Ishikawa (cell line): ENCODE data around the gene PAFAH2.

Experiments used
- CEBPB ChIP-seq: IDR thresholded peaks from 2 replicates; pipeline ENCODE4 v1.6.1; 2012
- CREB1 ChIP-seq: IDR thresholded peaks from 2 replicates; pipeline ENCODE4 v1.6.1; 2012; ENCODE audit warnings: low read depth
- EGR1 ChIP-seq: IDR thresholded peaks from 2 replicates; pipeline ENCODE4 v1.6.1; 2012
- EP300 ChIP-seq: IDR thresholded peaks from 2 replicates; pipeline ENCODE4 v1.6.1; 2012; ENCODE audit warnings: borderline replicate concordance
- FOXM1 ChIP-seq: IDR thresholded peaks from 2 replicates; pipeline ENCODE4 v1.6.1; 2012; ENCODE audit warnings: low read depth, borderline replicate concordance
- NFIC ChIP-seq: IDR thresholded peaks from 2 replicates; pipeline ENCODE4 v1.6.1; 2012
- RAD21 ChIP-seq: IDR thresholded peaks from 2 replicates; pipeline ENCODE4 v1.6.1; 2012; ENCODE audit warnings: low read depth
- TAF1 ChIP-seq: IDR thresholded peaks from 2 replicates; pipeline ENCODE4 v1.6.1; 2012; ENCODE audit warnings: low read depth, mild to moderate bottlenecking
- TCF12 ChIP-seq: IDR thresholded peaks from 2 replicates; pipeline ENCODE4 v1.6.1; 2012; ENCODE audit warnings: low read depth
- TEAD4 ChIP-seq: IDR thresholded peaks from 2 replicates; pipeline ENCODE4 v1.6.1; 2012
- YY1 ChIP-seq: IDR thresholded peaks from 2 replicates; pipeline ENCODE4 v1.6.1; 2012; ENCODE audit warnings: low read depth
- ZBTB7A ChIP-seq: IDR thresholded peaks from 2 replicates; pipeline ENCODE4 v1.6.1; 2012; ENCODE audit warnings: low read depth
- TF ChIP-seq, protein P1 (sequence below): IDR thresholded peaks from 2 replicates; pipeline ENCODE4 v1.6.1; 2012
- TF ChIP-seq, protein P2 (sequence below): IDR thresholded peaks from 2 replicates; pipeline ENCODE4 v1.6.1; 2012; ENCODE audit warnings: low read depth, mild to moderate bottlenecking
- TF ChIP-seq, protein P3 (sequence below): IDR thresholded peaks from 2 replicates; pipeline ENCODE4 v1.6.1; 2012

The PAFAH2 gene

DNA sequence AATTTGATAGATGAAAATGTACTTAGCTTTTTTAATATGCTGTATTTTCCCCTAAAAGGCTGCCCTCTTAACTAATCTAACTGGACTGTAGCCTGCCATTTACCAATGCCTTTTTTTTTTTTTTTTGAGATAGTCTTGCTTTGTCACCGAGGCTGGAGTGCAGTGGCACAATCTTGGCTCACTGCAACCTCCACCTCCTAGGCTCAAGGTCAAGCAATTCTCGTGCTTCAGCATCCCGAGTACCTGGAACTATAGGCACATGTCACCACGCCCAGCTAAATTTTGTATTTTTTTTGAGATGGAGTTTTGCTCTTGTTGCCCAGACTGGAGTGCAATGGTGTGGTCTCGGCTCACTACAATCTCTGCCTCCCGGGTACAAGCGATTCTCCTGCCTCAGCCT, 18.7 kb downstream of the PAFAH2 start:
- no peak for TF ChIP-seq YY1

DNA sequence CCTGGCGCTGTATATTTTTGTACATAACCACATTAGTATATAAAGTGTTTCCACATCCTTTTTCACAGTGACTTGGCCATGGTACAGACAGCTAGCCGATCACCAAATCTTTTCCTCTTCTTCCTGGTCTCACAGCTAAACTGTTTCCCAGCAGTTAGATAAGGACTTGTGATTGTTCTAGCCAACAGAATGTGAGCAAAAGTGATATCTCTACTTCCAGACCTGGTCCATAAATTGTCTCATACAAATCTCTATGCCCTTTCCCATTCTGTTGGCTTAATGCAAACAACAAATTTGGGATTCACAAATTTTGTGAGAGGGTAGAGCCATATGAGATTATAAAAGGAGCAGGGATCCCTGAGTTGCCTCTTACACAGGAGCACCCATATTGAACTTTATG, 19.5 kb downstream of the PAFAH2 start:
- no peak for TF ChIP-seq EGR1
- TF ChIP-seq EP300 = no peak
- TF ChIP-seq, protein P1, sequence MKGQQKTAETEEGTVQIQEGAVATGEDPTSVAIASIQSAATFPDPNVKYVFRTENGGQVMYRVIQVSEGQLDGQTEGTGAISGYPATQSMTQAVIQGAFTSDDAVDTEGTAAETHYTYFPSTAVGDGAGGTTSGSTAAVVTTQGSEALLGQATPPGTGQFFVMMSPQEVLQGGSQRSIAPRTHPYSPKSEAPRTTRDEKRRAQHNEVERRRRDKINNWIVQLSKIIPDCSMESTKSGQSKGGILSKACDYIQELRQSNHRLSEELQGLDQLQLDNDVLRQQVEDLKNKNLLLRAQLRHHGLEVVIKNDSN = no peak
- TF ChIP-seq TCF12 = no peak
- TF ChIP-seq RAD21 = no peak
- TF ChIP-seq TAF1 = no peak
- TF ChIP-seq NFIC = no peak
- no peak for TF ChIP-seq CEBPB
- TF ChIP-seq, protein P2, sequence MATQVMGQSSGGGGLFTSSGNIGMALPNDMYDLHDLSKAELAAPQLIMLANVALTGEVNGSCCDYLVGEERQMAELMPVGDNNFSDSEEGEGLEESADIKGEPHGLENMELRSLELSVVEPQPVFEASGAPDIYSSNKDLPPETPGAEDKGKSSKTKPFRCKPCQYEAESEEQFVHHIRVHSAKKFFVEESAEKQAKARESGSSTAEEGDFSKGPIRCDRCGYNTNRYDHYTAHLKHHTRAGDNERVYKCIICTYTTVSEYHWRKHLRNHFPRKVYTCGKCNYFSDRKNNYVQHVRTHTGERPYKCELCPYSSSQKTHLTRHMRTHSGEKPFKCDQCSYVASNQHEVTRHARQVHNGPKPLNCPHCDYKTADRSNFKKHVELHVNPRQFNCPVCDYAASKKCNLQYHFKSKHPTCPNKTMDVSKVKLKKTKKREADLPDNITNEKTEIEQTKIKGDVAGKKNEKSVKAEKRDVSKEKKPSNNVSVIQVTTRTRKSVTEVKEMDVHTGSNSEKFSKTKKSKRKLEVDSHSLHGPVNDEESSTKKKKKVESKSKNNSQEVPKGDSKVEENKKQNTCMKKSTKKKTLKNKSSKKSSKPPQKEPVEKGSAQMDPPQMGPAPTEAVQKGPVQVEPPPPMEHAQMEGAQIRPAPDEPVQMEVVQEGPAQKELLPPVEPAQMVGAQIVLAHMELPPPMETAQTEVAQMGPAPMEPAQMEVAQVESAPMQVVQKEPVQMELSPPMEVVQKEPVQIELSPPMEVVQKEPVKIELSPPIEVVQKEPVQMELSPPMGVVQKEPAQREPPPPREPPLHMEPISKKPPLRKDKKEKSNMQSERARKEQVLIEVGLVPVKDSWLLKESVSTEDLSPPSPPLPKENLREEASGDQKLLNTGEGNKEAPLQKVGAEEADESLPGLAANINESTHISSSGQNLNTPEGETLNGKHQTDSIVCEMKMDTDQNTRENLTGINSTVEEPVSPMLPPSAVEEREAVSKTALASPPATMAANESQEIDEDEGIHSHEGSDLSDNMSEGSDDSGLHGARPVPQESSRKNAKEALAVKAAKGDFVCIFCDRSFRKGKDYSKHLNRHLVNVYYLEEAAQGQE = no peak
- TF ChIP-seq, protein P3, sequence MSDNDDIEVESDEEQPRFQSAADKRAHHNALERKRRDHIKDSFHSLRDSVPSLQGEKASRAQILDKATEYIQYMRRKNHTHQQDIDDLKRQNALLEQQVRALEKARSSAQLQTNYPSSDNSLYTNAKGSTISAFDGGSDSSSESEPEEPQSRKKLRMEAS = no peak
- no peak for TF ChIP-seq FOXM1
- no peak for TF ChIP-seq YY1
- TF ChIP-seq TEAD4 = no peak

DNA sequence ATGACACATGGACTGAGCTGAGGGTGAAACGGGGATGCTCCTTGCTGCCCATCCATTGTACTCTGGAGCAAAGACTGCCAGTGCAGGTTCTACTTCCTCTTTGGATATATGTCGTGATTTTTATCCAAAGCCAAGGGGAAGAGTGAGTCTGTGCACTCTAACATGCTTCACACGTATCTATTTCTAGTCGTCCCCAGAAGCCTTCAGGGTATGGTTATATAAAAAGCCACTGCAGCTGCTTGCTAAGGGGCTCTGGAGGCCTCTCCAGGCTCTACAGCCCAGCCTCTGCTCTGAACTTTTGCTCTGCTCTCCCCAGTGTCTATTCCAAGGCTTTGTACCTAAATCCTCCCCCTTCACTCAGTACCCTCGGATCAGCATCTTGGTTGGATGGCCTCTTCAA, 20.1 kb downstream of the PAFAH2 start:
- TF ChIP-seq ZBTB7A = no peak
- TF ChIP-seq TCF12 = no peak
- TF ChIP-seq NFIC = no peak
- no peak for TF ChIP-seq CEBPB
- TF ChIP-seq, protein P1 = no peak
- TF ChIP-seq TEAD4 = no peak
- no peak for TF ChIP-seq EP300
- TF ChIP-seq TAF1 = no peak

DNA sequence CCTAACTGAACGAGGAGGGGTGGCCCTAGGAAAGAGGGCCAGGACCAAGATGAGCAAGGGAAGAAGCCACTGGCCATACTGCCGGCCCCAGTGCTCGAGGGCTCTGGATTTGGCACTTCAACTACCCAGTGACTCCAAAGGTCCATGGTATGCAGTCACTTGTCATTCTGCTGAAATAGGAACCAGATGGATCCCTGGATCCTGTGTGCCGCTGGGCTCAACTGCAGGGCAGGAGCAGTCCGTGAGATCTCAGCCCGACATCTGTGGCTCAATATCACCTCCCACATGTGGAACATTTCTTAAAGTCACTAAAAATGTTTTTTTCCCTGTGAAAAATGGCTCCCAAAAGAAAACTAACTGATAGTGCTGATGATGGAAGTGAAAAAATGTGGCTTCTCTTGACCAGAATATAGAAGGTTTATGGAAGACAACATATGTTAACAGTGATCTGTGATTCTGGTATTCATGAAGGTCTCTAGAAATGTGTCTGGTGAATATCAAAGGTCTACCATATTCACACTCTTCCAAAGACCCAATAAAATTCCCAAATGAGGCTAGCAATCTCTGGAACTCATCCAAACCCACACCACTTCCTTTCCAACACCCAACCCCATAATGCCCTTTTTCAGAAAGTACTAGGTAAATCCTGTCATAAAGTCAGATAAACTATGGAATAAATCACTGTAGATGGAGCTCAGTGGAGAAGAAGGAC, 24.1 kb downstream of the PAFAH2 start:
- TF ChIP-seq TAF1 (no peak), NFIC (no peak), RAD21 (no peak), CREB1 (no peak), EP300 (no peak), CEBPB (no peak), YY1 (no peak), TEAD4 (no peak), ZBTB7A (no peak), FOXM1 (no peak), EGR1 (no peak)
- TF ChIP-seq, protein P2 = no peak
- TF ChIP-seq, protein P1 = no peak

DNA sequence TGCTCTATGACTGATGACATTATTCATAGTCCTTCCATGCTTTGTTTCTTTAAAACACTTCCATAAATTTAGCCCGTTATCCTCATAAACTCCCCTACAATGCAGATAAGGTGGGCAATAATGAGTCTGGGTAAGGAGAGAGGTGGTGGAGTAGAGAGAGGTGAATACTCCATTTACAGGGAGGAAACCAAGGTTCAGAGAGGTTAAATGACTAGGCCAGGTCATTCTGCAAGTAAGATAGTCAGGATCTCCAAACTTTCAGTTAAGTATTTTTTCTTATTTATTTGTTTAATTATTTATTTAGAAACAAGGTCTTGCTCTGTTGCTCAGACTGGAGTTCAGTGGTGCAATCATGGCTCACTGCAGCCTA, 26.1 kb downstream of the PAFAH2 start:
- TF ChIP-seq NFIC (no peak), RAD21 (no peak), ZBTB7A (no peak), EP300 (no peak), CREB1 (no peak), YY1 (no peak), TAF1 (no peak), TEAD4 (no peak)
- TF ChIP-seq, protein P2 = no peak
- TF ChIP-seq, protein P1 = no peak
